HL-60 (cell line): Measurements from ENCODE around the gene NLRX1.

ENCODE experiments used
- CTCF ChIP-seq: IDR thresholded peaks from one replicate; pipeline ENCODE4 v1.5.1; 2011; ENCODE audit warnings: low read length, control low read depth, inconsistent platforms; ENCODE audit not compliant: insufficient read depth
- POLR2AphosphoS5 ChIP-seq: IDR thresholded peaks from 2 replicates; pipeline ENCODE4 v1.6.1; 2012; ENCODE audit warnings: low read depth
- SPI1 ChIP-seq: IDR thresholded peaks from 2 replicates; pipeline ENCODE4 v1.6.1; 2012; ENCODE audit warnings: low read depth, mild to moderate bottlenecking, borderline replicate concordance

- no peak for TF ChIP-seq CTCF
- TF ChIP-seq POLR2AphosphoS5 = no peak
- no peak for TF ChIP-seq SPI1
These were observed 41.8 kb upstream of the NLRX1 start for GRCh38 chr11:119126675-119127268.
